PC-3 (cell line): Measurements from ENCODE around the gene MBD6. TPM values are rescaled to one million over a fixed set of nuclear protein-coding genes. Genes with fewer than 3 reads are reported as not detected.

Experiments
- ATAC-seq: fragments of 200-7000 bp; cut with Tn5 transposase; 2 replicates; pipeline ENCODE4 v1.9.1; 2020; ENCODE audit warnings: mild to moderate bottlenecking, moderate library complexity
- BruUV-seq: library from RNA; stranded (reverse); fragments of 400-500 nt; replicated peaks from 2 replicates; lab custom pipeline; 2021; lab: Mats Ljungman, UMichigan
- CTCF ChIA-PET: fragments of 300-600 bp; sonication (Branson Sonifier 250); formaldehyde crosslinking; loops from one replicate; lab custom pipeline; 2022; ENCODE audit warnings: antibody characterized with exemption; lab: Charles Lee
- POLR2A ChIA-PET: fragments of 300-600 bp; sonication (Branson Sonifier 250); formaldehyde crosslinking; loops from one replicate; lab custom pipeline; 2022; ENCODE audit warnings: antibody characterized with exemption; ENCODE audit not compliant: unreplicated experiment; lab: Charles Lee
- DNase-seq: peaks from one replicate; pipeline ENCODE4 v3.0.0-alpha.2; 2015
- H2AFZ ChIP-seq: fragments of 300-600 bp; sonication (generic); 2 replicates; pipeline ENCODE4 v1.6.0; 2016; ENCODE audit warnings: antibody characterized with exemption, low read length
- H3F3A ChIP-seq: fragments of 300-600 bp; sonication (generic); one replicate; pipeline ENCODE4 v1.6.0; 2017; ENCODE audit warnings: antibody characterized with exemption, low read length, control low read depth, mild to moderate bottlenecking; ENCODE audit not compliant: unreplicated experiment
- H3K27ac ChIP-seq: fragments of 300-600 bp; sonication (generic); 2 replicates; pipeline ENCODE4 v1.5.1; 2016; ENCODE audit warnings: mild to moderate bottlenecking, low read length
- H3K27me3 ChIP-seq: fragments of 300-600 bp; sonication (generic); 2 replicates; pipeline ENCODE4 v1.6.1; 2016; ENCODE audit warnings: low read length, mixed read lengths
- H3K36me3 ChIP-seq: fragments of 300-600 bp; sonication (generic); 2 replicates; pipeline ENCODE4 v1.6.1; 2016; ENCODE audit warnings: low read depth, mixed run types, low read length, mixed read lengths
- H3K4me1 ChIP-seq: fragments of 300-600 bp; sonication (generic); 2 replicates; pipeline ENCODE4 v1.5.1; 2016; ENCODE audit warnings: low read length; ENCODE audit not compliant: insufficient read depth
- H3K4me2 ChIP-seq: fragments of 300-600 bp; sonication (generic); 2 replicates; pipeline ENCODE4 v1.6.0; 2016; ENCODE audit warnings: low read length
- H3K4me3 ChIP-seq: fragments of 300-600 bp; sonication (generic); 2 replicates; pipeline ENCODE4 v1.5.1; 2016; ENCODE audit warnings: mild to moderate bottlenecking, low read length, mixed read lengths
- H3K79me2 ChIP-seq: fragments of 300-600 bp; sonication (generic); 2 replicates; pipeline ENCODE4 v1.6.1; 2017; ENCODE audit warnings: low read length, mixed read lengths
- H3K9ac ChIP-seq: fragments of 300-600 bp; sonication (generic); 2 replicates; pipeline ENCODE4 v1.6.0; 2016; ENCODE audit warnings: mild to moderate bottlenecking, low read length
- H3K9me2 ChIP-seq: fragments of 300-600 bp; sonication (generic); replicated peaks from 2 replicates; pipeline ENCODE4 v1.6.1; 2016; ENCODE audit warnings: mixed run types, low read length, mixed read lengths
- H3K9me3 ChIP-seq: fragments of 300-600 bp; sonication (generic); 2 replicates; pipeline ENCODE4 v1.6.1; 2016; ENCODE audit warnings: low read length, mixed read lengths
- H4K20me1 ChIP-seq: fragments of 300-600 bp; sonication (generic); 2 replicates; pipeline ENCODE4 v1.6.1; 2016; ENCODE audit warnings: low read length, mixed read lengths
- CTCF ChIP-seq: fragments of 300-600 bp; sonication (generic); conservative IDR thresholded peaks from 2 replicates; pipeline ENCODE4 v1.5.1; 2017; ENCODE audit warnings: antibody characterized with exemption, low read depth, mild to moderate bottlenecking, low read length
- EZH2 ChIP-seq: fragments of 300-600 bp; sonication (generic); IDR thresholded peaks from one replicate; pipeline ENCODE4 v1.6.1; 2017; ENCODE audit warnings: antibody characterized with exemption, mild to moderate bottlenecking, low read length; ENCODE audit not compliant: unreplicated experiment
- EZH2phosphoT487 ChIP-seq: fragments of 300-600 bp; sonication (generic); IDR thresholded peaks from 2 replicates; pipeline ENCODE4 v1.6.1; 2018; ENCODE audit warnings: mild to moderate bottlenecking, antibody characterized with exemption, low read length, borderline replicate concordance
- intact Hi-C: fragments of 100-400 bp; cut with micrococcal nuclease; formaldehyde crosslinking; loops from 2 replicates; pipeline ENCODE4 v1.9.0; 2023
- total RNA-seq: library from RNA; depleted of rRNA; stranded (reverse); fragments of >200 nt; gene quantifications from 2 replicates; pipeline ENCODE4 v1.2.3, GENCODE V29; 2014

The MBD6 gene
- total RNA-seq, 1 experiment from 2014 or later, result 13.2 TPM

- DNase-seq, result no peak
- TF ChIP-seq CTCF (no peak), EZH2phosphoT487 (no peak), EZH2 (no peak)
- H2AFZ ChIP-seq, result no peak overlapping the region
- no peak overlapping the region for H3K4me3 ChIP-seq
- no peak for ATAC-seq
- H3K9me2 ChIP-seq, result no peaks in the 10 kb centered on the region
- H3K27ac ChIP-seq, result no peak overlapping the region
- H3K36me3 ChIP-seq, result no peaks in the 10 kb centered on the region
- no TSS peak for BruUV-seq
- H3K79me2 ChIP-seq, result no peaks in the 10 kb centered on the region
- H3K9ac ChIP-seq, result no peak overlapping the region
- H3K4me2 ChIP-seq, result no peak overlapping the region
- peaks cover 66% of the 10 kb centered on the region for H3K27me3 ChIP-seq
- no peaks in the 10 kb centered on the region for H3F3A ChIP-seq
- intact Hi-C loops, result no loop called here
- ChIA-PET CTCF (no interaction called here), POLR2A (no interaction called here)
- no peaks in the 10 kb centered on the region for H3K4me1 ChIP-seq
- H4K20me1 ChIP-seq, result no peaks in the 10 kb centered on the region
- no peaks in the 10 kb centered on the region for H3K9me3 ChIP-seq
Measured at GRCh38 chr12:57473886-57474285, 48.7 kb upstream of the MBD6 start.

GRCh38 chr12:57474430-57474829, 48.2 kb upstream of the MBD6 start:
- no peak for TF ChIP-seq EZH2
- TF ChIP-seq EZH2phosphoT487, result no peak
- no peak for TF ChIP-seq CTCF
- CTCF ChIA-PET, result no interaction called here
- intact Hi-C loops, result no loop called here
- H3K27ac ChIP-seq, result no peak overlapping the region
- no peaks in the 10 kb centered on the region for H4K20me1 ChIP-seq
- no peak for DNase-seq
- H3K9me3 ChIP-seq, result no peaks in the 10 kb centered on the region
- no peaks in the 10 kb centered on the region for H3F3A ChIP-seq
- H3K4me3 ChIP-seq, result no peak overlapping the region
- H3K9ac ChIP-seq, result no peak overlapping the region
- no peak for ATAC-seq
- H3K79me2 ChIP-seq, result no peaks in the 10 kb centered on the region
- H3K36me3 ChIP-seq, result no peaks in the 10 kb centered on the region
- BruUV-seq, result no TSS peak
- no peak overlapping the region for H2AFZ ChIP-seq
- peaks cover 60% of the 10 kb centered on the region for H3K27me3 ChIP-seq
- no peaks in the 10 kb centered on the region for H3K9me2 ChIP-seq
- no peaks in the 10 kb centered on the region for H3K4me1 ChIP-seq
- POLR2A ChIA-PET, result interaction anchor here (0.7 kb wide), 1 partner anchor 11 kb away, joined by 3 read pairs; no protein-coding TSS in a partner anchor
- H3K4me2 ChIP-seq, result no peak overlapping the region

- peaks cover 59% of the 10 kb centered on the region for H3K27me3 ChIP-seq
- CTCF ChIA-PET, result interaction anchor here (0.8 kb wide), 1 partner anchor 232 kb away, joined by 4 read pairs; no protein-coding TSS in a partner anchor
- intact Hi-C loops, result no loop called here
Measured at GRCh38 chr12:57474862-57475261, 47.8 kb upstream of the MBD6 start.

More at GRCh38 chr12:57474862-57475261, 47.8 kb upstream of the MBD6 start:
- no peaks in the 10 kb centered on the region for H3F3A ChIP-seq
- no peaks in the 10 kb centered on the region for H3K4me1 ChIP-seq
- H3K4me2 ChIP-seq, result no peak overlapping the region
- H3K9me2 ChIP-seq, result no peaks in the 10 kb centered on the region
- no peak overlapping the region for H2AFZ ChIP-seq
- ATAC-seq (no peak; the same call in 1 of the 2 replicates), DNase-seq (no peak)
- no peak overlapping the region for H3K9ac ChIP-seq
- H3K4me3 ChIP-seq, result no peak overlapping the region
- no peaks in the 10 kb centered on the region for H3K9me3 ChIP-seq
- H3K79me2 ChIP-seq, result no peaks in the 10 kb centered on the region
- H3K36me3 ChIP-seq, result no peaks in the 10 kb centered on the region
- H3K27ac ChIP-seq, result no peak overlapping the region
- POLR2A ChIA-PET, result interaction anchor here (0.7 kb wide), 1 partner anchor 12 kb away, joined by 3 read pairs; no protein-coding TSS in a partner anchor
- no TSS peak for BruUV-seq
- H4K20me1 ChIP-seq, result no peaks in the 10 kb centered on the region
- TF ChIP-seq CTCF (no peak), EZH2 (no peak), EZH2phosphoT487 (no peak)
